GM18858 (cell line): ENCODE measurements around the gene HIP1R.

Source experiments
- ATAC-seq: cut with Tn5 transposase; IDR thresholded peaks from one replicate; pipeline ENCODE4 v1.9.1; 2021; ENCODE audit not compliant: unreplicated experiment

The HIP1R gene

GRCh38 chr12:122827258-122827657, 8.0 kb upstream of the HIP1R start:
- ATAC-seq, result no peak

GRCh38 chr12:122830517-122831214, 4.6 kb upstream of the HIP1R start:
- ATAC-seq, result no peak

GRCh38 chr12:122834104-122834920, 945 bp upstream of the HIP1R start:
- no peak for ATAC-seq

GRCh38 chr12:122835750-122836026, 431 bp downstream of the HIP1R start:
- ATAC-seq, result no peak

- ATAC-seq, result peak; percentile 43
Observed at GRCh38 chr12:122836027-122836921, 1.0 kb downstream of the HIP1R start.

- no peak for ATAC-seq
Observed at GRCh38 chr12:122837306-122838265, 2.3 kb downstream of the HIP1R start.

DNA sequence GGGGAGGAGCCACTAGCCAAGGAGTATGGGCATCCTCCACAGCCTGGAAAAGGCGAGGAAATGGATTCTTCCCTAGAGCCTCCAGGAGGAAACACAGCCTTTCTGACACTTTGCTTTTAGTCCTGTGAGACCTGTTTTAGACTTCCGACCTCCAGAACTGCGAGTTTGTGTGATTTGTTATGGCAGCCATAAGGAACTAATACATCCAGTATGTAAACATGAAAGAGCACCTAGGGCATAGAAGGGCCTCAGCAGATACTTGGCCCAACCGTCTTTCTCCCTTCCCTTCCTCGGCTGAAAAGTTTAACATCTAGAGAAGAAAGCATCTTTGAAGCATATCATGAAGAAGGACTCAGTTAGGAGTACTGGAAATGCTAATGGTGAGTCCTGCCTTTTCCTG, 3.6 kb downstream of the HIP1R start:
- no peak for ATAC-seq

DNA sequence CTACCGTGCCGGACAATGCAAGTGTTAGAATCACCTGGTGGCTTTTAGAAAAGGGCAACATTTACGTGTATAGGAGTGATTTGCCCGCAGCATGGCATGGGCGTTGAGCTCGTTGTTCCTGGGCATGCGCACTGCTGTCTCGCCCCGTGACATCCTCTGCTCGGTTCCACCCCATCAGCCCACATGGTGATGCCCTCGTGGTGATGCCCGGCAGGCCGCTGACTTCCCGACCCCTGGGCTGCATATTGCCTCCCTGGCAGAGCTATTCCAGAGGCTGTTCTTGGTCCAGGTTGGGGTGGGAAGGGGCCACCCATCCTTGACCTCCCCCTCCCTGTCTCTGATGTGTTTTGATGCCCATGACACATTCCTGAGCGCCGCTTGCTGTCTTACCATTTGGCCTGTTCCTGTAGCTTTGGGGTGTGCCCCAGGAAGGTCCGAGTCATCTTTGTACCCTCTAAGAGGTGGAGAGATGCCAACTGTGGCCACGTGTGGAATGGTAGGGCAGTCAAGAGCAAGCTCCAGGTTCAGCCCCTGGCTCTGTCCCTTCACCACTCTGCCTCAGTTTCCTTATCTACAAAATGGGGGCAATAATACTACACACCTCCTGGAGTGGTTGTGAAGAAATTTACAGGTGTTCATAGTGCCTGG, 4.8 kb downstream of the HIP1R start:
- no peak for ATAC-seq

DNA sequence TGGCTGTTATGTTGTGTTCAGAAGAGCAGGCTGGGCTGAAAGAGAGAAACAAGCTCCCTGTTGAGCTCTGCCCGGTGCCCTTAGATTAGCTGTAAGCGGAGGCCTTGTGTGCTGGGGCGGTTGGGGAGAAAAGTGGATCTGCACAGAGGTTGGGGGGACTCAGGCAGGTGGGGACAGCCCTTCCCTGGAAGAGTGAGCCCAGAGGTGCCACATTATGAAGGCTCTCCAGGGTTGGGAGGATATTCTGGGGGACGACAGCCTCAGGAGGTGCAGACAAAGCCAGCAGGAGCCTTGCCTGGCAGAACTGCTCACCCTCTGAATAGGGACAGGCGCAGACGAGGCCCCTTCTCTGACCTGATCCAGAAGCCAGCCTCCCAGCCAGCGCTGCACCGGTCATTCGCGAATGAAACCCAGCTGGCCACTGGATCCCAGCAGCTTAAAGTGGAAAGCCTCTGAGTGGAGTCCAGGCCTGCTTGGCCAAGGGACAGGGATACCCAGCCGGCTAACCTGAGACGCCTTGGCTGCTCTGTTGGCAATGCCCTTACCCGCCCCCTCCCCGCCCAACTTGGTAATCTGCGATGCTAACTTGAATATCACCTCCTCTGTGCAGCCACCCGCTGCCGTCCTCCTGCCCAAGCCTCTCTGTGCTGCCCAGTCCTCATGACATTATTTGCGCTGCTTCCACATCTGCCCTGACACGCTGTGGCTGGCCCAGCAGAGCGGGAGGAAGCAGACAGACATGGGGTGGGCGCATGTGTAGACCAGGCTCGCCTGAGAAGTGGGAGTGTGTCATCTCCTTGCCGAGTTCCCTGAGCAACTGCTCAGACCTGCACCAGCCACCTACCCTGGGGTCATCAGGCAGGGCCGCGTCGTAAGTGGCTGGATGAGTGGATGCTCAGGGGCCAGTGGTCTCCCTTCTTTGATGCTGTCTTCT, 5.6 kb downstream of the HIP1R start:
- no peak for ATAC-seq

DNA sequence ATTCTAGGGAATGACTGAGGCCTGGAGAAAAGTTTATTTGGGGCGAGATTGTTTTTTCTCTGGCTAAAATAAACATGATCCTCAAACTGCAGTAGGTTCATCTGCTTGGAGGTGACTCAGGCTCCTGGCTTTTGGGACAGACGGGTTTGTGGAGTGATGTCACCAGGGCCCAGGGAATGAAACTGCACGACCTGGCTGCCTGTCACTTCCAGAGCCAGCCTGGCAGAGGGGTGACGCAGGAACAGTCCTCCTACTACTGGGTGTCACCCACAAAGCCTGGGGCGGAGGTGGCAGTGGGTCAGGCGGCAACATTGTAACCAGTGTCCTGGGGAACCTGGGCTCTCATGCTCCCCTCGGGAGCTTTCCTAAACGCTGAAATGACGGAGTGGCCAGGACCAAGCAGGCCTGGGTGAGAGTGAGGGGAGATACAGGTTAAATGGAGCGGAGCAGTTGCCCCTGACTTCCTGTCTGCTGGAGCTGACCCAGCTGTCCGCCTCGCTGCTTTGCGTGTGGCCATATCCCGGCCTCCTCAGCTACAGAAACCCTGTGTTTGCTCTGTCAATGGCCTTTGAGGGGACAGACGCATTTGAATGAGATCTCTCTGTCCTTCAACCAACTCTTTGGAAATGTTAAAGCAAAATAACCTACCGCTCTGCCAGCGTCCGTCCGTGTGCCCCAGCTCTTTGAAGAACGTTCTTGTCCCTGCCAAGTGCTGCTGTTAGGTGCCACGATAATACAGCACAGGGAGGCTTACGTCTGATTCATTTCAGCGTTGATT, 6.5 kb downstream of the HIP1R start:
- no peak for ATAC-seq

DNA sequence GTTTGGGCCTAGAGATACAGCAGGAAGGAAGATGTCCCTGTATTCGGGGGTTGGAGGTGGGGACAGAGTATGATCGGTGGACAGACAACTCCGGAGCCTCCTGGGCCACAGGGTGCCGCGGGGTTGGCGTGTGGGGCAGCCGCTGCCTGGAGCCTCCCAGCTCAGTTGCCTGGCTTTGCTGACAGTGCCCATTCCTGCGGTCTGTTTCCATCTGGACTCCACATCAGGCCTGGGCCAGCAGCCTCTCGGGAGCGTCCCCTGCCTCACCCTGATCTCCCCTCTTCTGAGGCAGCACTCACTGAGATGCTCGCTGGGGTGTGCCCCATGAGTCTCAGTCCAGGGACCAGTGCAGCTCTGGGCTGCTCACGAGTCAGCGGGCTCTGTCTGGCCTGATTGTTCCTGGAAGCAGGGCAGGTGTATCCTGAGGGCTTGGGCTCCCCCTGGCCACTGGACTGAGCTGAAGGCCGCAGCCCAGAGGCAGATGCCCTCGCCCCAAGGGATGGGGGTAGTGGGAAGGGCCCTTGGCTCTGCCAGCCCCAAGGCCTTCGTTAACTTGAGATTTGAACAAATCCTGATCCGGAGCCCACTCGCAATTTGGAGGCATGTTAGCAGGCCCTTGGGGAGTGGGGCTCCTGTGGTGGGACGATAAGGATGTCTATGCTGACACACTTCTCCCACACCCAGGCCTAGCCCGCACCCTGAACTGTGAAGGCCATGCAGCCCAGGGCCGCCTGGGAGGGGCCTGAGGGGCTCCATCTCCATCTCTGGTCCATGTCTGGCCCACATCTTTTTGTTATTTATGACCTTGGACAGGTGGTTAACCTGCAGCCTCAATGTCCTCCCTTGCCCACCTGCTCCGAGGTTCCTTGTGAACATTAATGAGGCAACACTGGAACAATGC, 7.5 kb downstream of the HIP1R start:
- ATAC-seq, result no peak

- no peak for ATAC-seq
Observed at GRCh38 chr12:122843455-122843854, 8.2 kb downstream of the HIP1R start.

- ATAC-seq, result no peak
Observed at GRCh38 chr12:122844366-122844971, 9.2 kb downstream of the HIP1R start.

GRCh38 chr12:122845041-122845864, 10.0 kb downstream of the HIP1R start:
- ATAC-seq, result no peak

DNA sequence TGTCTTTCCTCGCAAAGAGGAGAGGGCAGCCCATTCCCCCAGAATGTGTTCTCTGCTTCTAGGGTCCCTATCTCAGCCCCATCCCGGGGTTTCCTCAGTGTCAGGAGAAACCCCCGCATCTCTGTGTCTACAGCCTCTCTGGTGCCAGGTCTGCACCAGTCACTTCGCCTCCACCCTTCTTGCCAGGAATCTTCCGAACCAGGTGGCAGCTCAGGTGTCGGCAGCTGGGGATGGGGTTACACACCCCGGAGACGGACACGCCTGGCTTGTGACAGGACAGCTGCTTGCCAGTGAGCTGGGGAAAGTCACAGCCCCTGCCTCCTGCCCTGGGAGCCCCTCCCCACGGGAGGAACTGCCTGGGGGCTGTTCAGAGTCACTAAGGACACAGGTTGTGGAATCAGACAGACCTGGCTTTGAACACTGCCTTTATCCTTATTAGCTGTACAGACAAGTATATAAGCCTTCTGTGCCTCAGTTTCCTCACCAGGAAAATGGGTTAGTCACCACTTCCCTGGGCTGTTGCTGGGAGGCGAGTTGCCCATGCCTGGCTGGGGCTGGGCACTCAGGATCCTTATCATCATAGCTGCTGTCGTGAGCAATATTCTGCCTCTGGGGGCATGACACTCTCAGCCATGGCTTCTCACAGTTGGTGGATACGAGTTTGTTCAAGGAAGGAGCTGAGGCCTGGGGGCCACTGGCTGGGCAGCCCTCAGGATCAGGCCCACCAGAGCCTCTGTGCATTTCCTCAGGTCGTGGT, 10.8 kb downstream of the HIP1R start:
- ATAC-seq, result no peak
